ENCODE results near the gene COMMD1. TPM values are rescaled to one million over a fixed set of nuclear protein-coding genes. Genes with fewer than 3 reads are reported as not detected.
"Not testable (repeated sequence)": the region's sequence is repeated elsewhere in the genome, so short reads cannot be mapped to it uniquely, and the experiment has no call there.

Gene COMMD1
- polyA plus RNA-seq, 6 donors from 2014 or later = 49.3 to 66.0 (median 59.3) TPM

GRCh38 chr2:61995065-61995464 lies 89.6 kb downstream of the COMMD1 start:
- no peaks in the 10 kb centered on the region for H3K9me3 Mint-ChIP-seq
- H3K4me1 Mint-ChIP-seq = peaks cover 0 to 9% (median 6%) of the 10 kb centered on the region in 3 donors
- no peak for ATAC-seq (ENCODE audit: low read depth in 2 of 2)
- no peak overlapping the region for H3K4me3 Mint-ChIP-seq
- H3K27ac Mint-ChIP-seq = peak overlapping the region in 1 of 6 donors; percentile 10
- H3K36me3 Mint-ChIP-seq = no peaks in the 10 kb centered on the region
- H3K27me3 Mint-ChIP-seq = no peaks in the 10 kb centered on the region
- no peak for DNase-seq

- DNase-seq = no peak
- no peak overlapping the region for H3K27ac Mint-ChIP-seq
- no peaks in the 10 kb centered on the region for H3K27me3 Mint-ChIP-seq
- no peak for ATAC-seq (ENCODE audit: low read depth in 2 of 2)
- H3K4me3 Mint-ChIP-seq = no peak overlapping the region
- H3K4me1 Mint-ChIP-seq = peaks cover 0 to 9% (median 6%) of the 10 kb centered on the region in 3 donors
- H3K36me3 Mint-ChIP-seq = no peaks in the 10 kb centered on the region
- H3K9me3 Mint-ChIP-seq = no peaks in the 10 kb centered on the region
These were observed 90.0 kb downstream of the COMMD1 start for GRCh38 chr2:61995515-61995914.

- ATAC-seq (ENCODE audit: low read depth in 2 of 2) (no peak), DNase-seq (no peak)
- H3K9me3 Mint-ChIP-seq = no peaks in the 10 kb centered on the region
- no peak overlapping the region for H3K4me3 Mint-ChIP-seq
- H3K27ac Mint-ChIP-seq = peak overlapping the region in 1 of 6 donors; percentile 5
- H3K4me1 Mint-ChIP-seq = peaks cover 0 to 4% (median 0%) of the 10 kb centered on the region in 3 donors
- peaks cover 0 to 5% of the 10 kb centered on the region in 2 donors for H3K36me3 Mint-ChIP-seq
- H3K27me3 Mint-ChIP-seq = no peaks in the 10 kb centered on the region
These were observed 93.0 kb downstream of the COMMD1 start for GRCh38 chr2:61998426-61998825.

GRCh38 chr2:62000538-62000937 lies 95.1 kb downstream of the COMMD1 start:
- DNase-seq (no peak), ATAC-seq (ENCODE audit: low read depth in 2 of 2) (no peak)
- no peaks in the 10 kb centered on the region for H3K27me3 Mint-ChIP-seq
- peaks cover 0 to 5% of the 10 kb centered on the region in 2 donors for H3K36me3 Mint-ChIP-seq
- H3K9me3 Mint-ChIP-seq = peaks cover 0 to 5% (median 0%) of the 10 kb centered on the region in 7 donors
- H3K4me3 Mint-ChIP-seq = no peak overlapping the region
- peaks cover 0 to 4% (median 0%) of the 10 kb centered on the region in 3 donors for H3K4me1 Mint-ChIP-seq
- no peak overlapping the region for H3K27ac Mint-ChIP-seq

- Mint-ChIP-seq H3K4me1 (peaks cover 0 to 4% (median 0%) of the 10 kb centered on the region in 3 donors), H3K4me3 (no peak overlapping the region), H3K36me3 (peaks cover 0 to 5% of the 10 kb centered on the region in 2 donors), H3K27ac (peak overlapping the region in 1 of 6 donors; percentile 33), H3K9me3 (peaks cover 0 to 5% (median 0%) of the 10 kb centered on the region in 7 donors), H3K27me3 (no peaks in the 10 kb centered on the region)
- DNase-seq (no peak), ATAC-seq (ENCODE audit: low read depth in 2 of 2) (no peak)
These were observed 96.0 kb downstream of the COMMD1 start for GRCh38 chr2:62001431-62001830.

GRCh38 chr2:62004428-62004827 lies 99.0 kb downstream of the COMMD1 start:
- not testable (repeated sequence) for H3K36me3 Mint-ChIP-seq; H3K9me3 Mint-ChIP-seq; ATAC-seq (ENCODE audit: low read depth in 2 of 2); H3K27ac Mint-ChIP-seq; H3K27me3 Mint-ChIP-seq; H3K4me1 Mint-ChIP-seq; DNase-seq; H3K4me3 Mint-ChIP-seq

- Mint-ChIP-seq H3K4me3 (no peak overlapping the region), H3K9me3 (peaks cover 0 to 5% (median 0%) of the 10 kb centered on the region in 7 donors), H3K27me3 (no peaks in the 10 kb centered on the region), H3K36me3 (no peaks in the 10 kb centered on the region), H3K27ac (no peak overlapping the region), H3K4me1 (peaks cover 7 to 10% (median 10%) of the 10 kb centered on the region in 3 donors)
- DNase-seq (no peak), ATAC-seq (ENCODE audit: low read depth in 2 of 2) (no peak)
These were observed 102.1 kb downstream of the COMMD1 start for GRCh38 chr2:62007555-62007954.

- Mint-ChIP-seq H3K9me3 (peaks cover 0 to 1% (median 0%) of the 10 kb centered on the region in 7 donors), H3K27me3 (no peaks in the 10 kb centered on the region), H3K36me3 (peaks cover 0 to 6% of the 10 kb centered on the region in 2 donors), H3K4me1 (peaks cover 10 to 13% (median 11%) of the 10 kb centered on the region in 3 donors), H3K27ac (peak overlapping the region in 4 of 6 donors; percentile 5 to 31 (median 14)), H3K4me3 (no peak overlapping the region)
- ATAC-seq (ENCODE audit: low read depth in 2 of 2) (no peak), DNase-seq (no peak)
These were observed 105.3 kb downstream of the COMMD1 start for GRCh38 chr2:62010632-62011256.

GRCh38 chr2:62013641-62014040 lies 108.2 kb downstream of the COMMD1 start:
- peaks cover under 1 to 6% of the 10 kb centered on the region in 2 donors for H3K36me3 Mint-ChIP-seq
- no peak for ATAC-seq (ENCODE audit: low read depth in 2 of 2)
- DNase-seq = no peak
- no peak overlapping the region for H3K4me3 Mint-ChIP-seq
- no peaks in the 10 kb centered on the region for H3K27me3 Mint-ChIP-seq
- peaks cover 13 to 17% (median 17%) of the 10 kb centered on the region in 3 donors for H3K4me1 Mint-ChIP-seq
- H3K27ac Mint-ChIP-seq = no peak overlapping the region
- peaks cover 0 to 1% (median 0%) of the 10 kb centered on the region in 7 donors for H3K9me3 Mint-ChIP-seq

- Mint-ChIP-seq H3K4me1 (peaks cover 16 to 21% (median 19%) of the 10 kb centered on the region in 3 donors), H3K27ac (no peak overlapping the region), H3K4me3 (no peak overlapping the region), H3K36me3 (peaks cover 5 to 6% of the 10 kb centered on the region in 2 donors), H3K27me3 (no peaks in the 10 kb centered on the region), H3K9me3 (peaks cover 0 to 1% (median 0%) of the 10 kb centered on the region in 7 donors)
- ATAC-seq (ENCODE audit: low read depth in 2 of 2) (no peak), DNase-seq (no peak)
These were observed 108.6 kb downstream of the COMMD1 start for GRCh38 chr2:62014102-62014501.

- H3K4me3 Mint-ChIP-seq = no peak overlapping the region
- peaks cover 9 to 14% (median 9%) of the 10 kb centered on the region in 3 donors for H3K4me1 Mint-ChIP-seq
- no peak for ATAC-seq (ENCODE audit: low read depth in 2 of 2)
- peaks cover 13 to 16% of the 10 kb centered on the region in 2 donors for H3K36me3 Mint-ChIP-seq
- peaks cover 0 to 1% (median 0%) of the 10 kb centered on the region in 7 donors for H3K9me3 Mint-ChIP-seq
- no peak overlapping the region for H3K27ac Mint-ChIP-seq
- H3K27me3 Mint-ChIP-seq = no peaks in the 10 kb centered on the region
- no peak for DNase-seq
These were observed 111.5 kb downstream of the COMMD1 start for GRCh38 chr2:62016957-62017356.

GRCh38 chr2:62029910-62030309 lies 124.4 kb downstream of the COMMD1 start:
- ATAC-seq (ENCODE audit: low read depth in 2 of 2) (no peak), DNase-seq (no peak)
- peak overlapping the region in 2 of 6 donors; percentile 70 to 81 for H3K27ac Mint-ChIP-seq
- peaks cover 0 to 8% of the 10 kb centered on the region in 2 donors for H3K36me3 Mint-ChIP-seq
- no peaks in the 10 kb centered on the region for H3K27me3 Mint-ChIP-seq
- H3K4me1 Mint-ChIP-seq = peaks cover 4 to 12% (median 10%) of the 10 kb centered on the region in 3 donors
- H3K4me3 Mint-ChIP-seq = no peak overlapping the region
- H3K9me3 Mint-ChIP-seq = peaks cover 0 to 5% (median 0%) of the 10 kb centered on the region in 7 donors

GRCh38 chr2:62030902-62031301 lies 125.4 kb downstream of the COMMD1 start:
- Mint-ChIP-seq H3K9me3 (peaks cover 0 to 5% (median 0%) of the 10 kb centered on the region in 7 donors), H3K27me3 (no peaks in the 10 kb centered on the region), H3K4me3 (no peak overlapping the region), H3K4me1 (peaks cover 4 to 12% (median 10%) of the 10 kb centered on the region in 3 donors), H3K36me3 (peaks cover 0 to 8% of the 10 kb centered on the region in 2 donors), H3K27ac (peak overlapping the region in 2 of 6 donors; percentile 40 to 42)
- ATAC-seq (ENCODE audit: low read depth in 2 of 2) = no peak
- DNase-seq = no peak

GRCh38 chr2:62032096-62032495 lies 126.6 kb downstream of the COMMD1 start:
- H3K36me3 Mint-ChIP-seq = peaks cover 0 to 8% of the 10 kb centered on the region in 2 donors
- H3K27me3 Mint-ChIP-seq = no peaks in the 10 kb centered on the region
- DNase-seq = no peak
- peaks cover 4 to 12% (median 10%) of the 10 kb centered on the region in 3 donors for H3K4me1 Mint-ChIP-seq
- H3K27ac Mint-ChIP-seq = peak overlapping the region in 1 of 6 donors; percentile 57
- peaks cover 0 to 5% (median 0%) of the 10 kb centered on the region in 7 donors for H3K9me3 Mint-ChIP-seq
- no peak for ATAC-seq (ENCODE audit: low read depth in 2 of 2)
- no peak overlapping the region for H3K4me3 Mint-ChIP-seq
